Mucosa of descending colon (tissue), 3 donors: ENCODE results near the gene KIAA0825. TPM values are rescaled to one million over a fixed set of nuclear protein-coding genes. Genes with fewer than 3 reads are reported as not detected.

Experiments
- ATAC-seq: fragments of 200-7000 bp; cut with Tn5 transposase; one replicate; pipeline ENCODE4 v1.9.1; 2020; ENCODE audit warnings: mild to moderate bottlenecking, moderate library complexity
- DNase-seq, 3 donors: peaks; one replicate each; pipeline ENCODE4 v3.0.0-alpha.2; 2020
- H3K36me3 ChIP-seq: fragments of 200-600 bp; one replicate; pipeline ENCODE4 v1.8.0; 2021; ENCODE audit warnings: low read depth, mild to moderate bottlenecking
- H3K4me1 ChIP-seq: fragments of 200-600 bp; one replicate; pipeline ENCODE4 v1.8.0; 2021; ENCODE audit warnings: low read depth, mild to moderate bottlenecking
- H3K4me3 ChIP-seq: fragments of 200-600 bp; one replicate; pipeline ENCODE4 v1.8.0; 2021; ENCODE audit warnings: mild to moderate bottlenecking
- H3K9me3 ChIP-seq: fragments of 200-600 bp; one replicate; pipeline ENCODE4 v1.8.0; 2021; ENCODE audit warnings: mild to moderate bottlenecking
- CTCF ChIP-seq: fragments of 200-600 bp; IDR thresholded peaks from one replicate; pipeline ENCODE4 v1.8.0; 2022; ENCODE audit warnings: antibody characterized with exemption, mild to moderate bottlenecking
- intact Hi-C, 2 donors: fragments of 100-400 bp; cut with DNase I in 1 of 2; cut with micrococcal nuclease in 1 of 2; formaldehyde crosslinking; loops; one replicate each; pipeline versions ENCODE4 v1.11.0 to v1.11.1; 2022; cut with DNase I, micrococcal nuclease
- total RNA-seq, 3 donors: library from RNA; stranded (reverse); fragmentation: NEBNext Ultra II Directional in 2 of 3; extraction: Animal tissue kit (Norgen Biotek cat#: 25700) in 2 of 3; gene quantifications; one replicate each; pipeline versions ENCODE4 v1.2.1 to v1.2.4, GENCODE V29; 2021 to 2023
- donor health status: DM: no; HTN: no; CAD: no; lungs with moderate emphysema.
- donor health status: DM: no; HTN: no; CAD: no.
- donor health status: DM: no; HTN: yes; CAD: no.

KIAA0825 gene
- total RNA-seq, 3 donors from 2014 or later = 2.6 to 3.6 (median 3.1) TPM

- H3K4me1 ChIP-seq = no peaks in the 10 kb centered on the region
- no peaks in the 10 kb centered on the region for H3K9me3 ChIP-seq
- no peak overlapping the region for H3K4me3 ChIP-seq
- H3K36me3 ChIP-seq = no peaks in the 10 kb centered on the region
- intact Hi-C loops = no loop called here
- no peak for DNase-seq
- TF ChIP-seq CTCF = no peak
- ATAC-seq = no peak
Measured at GRCh38 chr5:94396687-94397086, 221.7 kb downstream of the KIAA0825 start.

GRCh38 chr5:94395468-94395867, 222.9 kb downstream of the KIAA0825 start:
- H3K4me1 ChIP-seq = no peaks in the 10 kb centered on the region
- intact Hi-C loops = no loop called here
- TF ChIP-seq CTCF = no peak
- H3K9me3 ChIP-seq = no peaks in the 10 kb centered on the region
- no peaks in the 10 kb centered on the region for H3K36me3 ChIP-seq
- H3K4me3 ChIP-seq = no peak overlapping the region
- DNase-seq = no peak
- ATAC-seq = no peak

GRCh38 chr5:94391996-94392395, 226.4 kb downstream of the KIAA0825 start:
- DNase-seq (no peak), ATAC-seq (no peak)
- intact Hi-C loops = no loop called here
- H3K4me1 ChIP-seq = no peaks in the 10 kb centered on the region
- no peaks in the 10 kb centered on the region for H3K9me3 ChIP-seq
- no peak overlapping the region for H3K4me3 ChIP-seq
- TF ChIP-seq CTCF = no peak
- no peaks in the 10 kb centered on the region for H3K36me3 ChIP-seq

- H3K4me3 ChIP-seq = no peak overlapping the region
- intact Hi-C loops = no loop called here
- DNase-seq (no peak), ATAC-seq (no peak)
- H3K4me1 ChIP-seq = no peaks in the 10 kb centered on the region
- H3K9me3 ChIP-seq = no peaks in the 10 kb centered on the region
- no peaks in the 10 kb centered on the region for H3K36me3 ChIP-seq
- no peak for TF ChIP-seq CTCF
Measured at GRCh38 chr5:94389515-94389899, 228.9 kb downstream of the KIAA0825 start.

GRCh38 chr5:94388773-94389514, 229.5 kb downstream of the KIAA0825 start:
- H3K4me3 ChIP-seq = no peak overlapping the region
- H3K9me3 ChIP-seq = no peaks in the 10 kb centered on the region
- H3K4me1 ChIP-seq = no peaks in the 10 kb centered on the region
- DNase-seq = no peak
- intact Hi-C loops = no loop called here
- no peak for TF ChIP-seq CTCF
- no peaks in the 10 kb centered on the region for H3K36me3 ChIP-seq
- ATAC-seq = no peak

GRCh38 chr5:94385767-94386166, 232.6 kb downstream of the KIAA0825 start:
- Histone ChIP-seq H3K4me1 (no peaks in the 10 kb centered on the region), H3K9me3 (no peaks in the 10 kb centered on the region), H3K4me3 (no peak overlapping the region), H3K36me3 (no peaks in the 10 kb centered on the region)
- ATAC-seq (no peak), DNase-seq (no peak)
- intact Hi-C loops = no loop called here
- no peak for TF ChIP-seq CTCF
